Endothelial cell (in vitro differentiated cells): ENCODE data around the gene IMP4. TPM values are rescaled to one million over a fixed set of nuclear protein-coding genes. Genes with fewer than 3 reads are reported as not detected.

Experiments
- DNase-seq: peaks from one replicate; pipeline ENCODE4 v3.0.0; 2021; ENCODE audit warnings: low spot score
- H3K27ac Mint-ChIP-seq: one replicate; pipeline ENCODE4 v1.8.0; 2021; ENCODE audit warnings: mixed read lengths, inconsistent platforms; ENCODE audit not compliant: unreplicated experiment
- H3K27me3 Mint-ChIP-seq: one replicate; pipeline ENCODE4 v1.8.0; 2021; ENCODE audit warnings: mild to moderate bottlenecking, moderate library complexity, mixed read lengths, inconsistent platforms; ENCODE audit not compliant: unreplicated experiment
- H3K36me3 Mint-ChIP-seq: one replicate; pipeline ENCODE4 v1.8.0; 2021; ENCODE audit warnings: mild to moderate bottlenecking, low read depth, mixed read lengths, inconsistent platforms; ENCODE audit not compliant: unreplicated experiment
- H3K4me1 Mint-ChIP-seq: one replicate; pipeline ENCODE4 v1.8.0; 2021; ENCODE audit warnings: mild to moderate bottlenecking, mixed read lengths, inconsistent platforms; ENCODE audit not compliant: unreplicated experiment
- H3K4me3 Mint-ChIP-seq: one replicate; pipeline ENCODE4 v1.8.0; 2021; ENCODE audit warnings: mild to moderate bottlenecking, mixed read lengths, inconsistent platforms; ENCODE audit not compliant: unreplicated experiment
- H3K9me3 Mint-ChIP-seq: one replicate; pipeline ENCODE4 v1.8.0; 2021; ENCODE audit warnings: mixed read lengths, inconsistent platforms; ENCODE audit not compliant: unreplicated experiment
- CTCF ChIP-seq: fragments of 200-600 bp; sonication (generic); IDR thresholded peaks from one replicate; pipeline ENCODE4 v1.5.0; 2021; ENCODE audit warnings: antibody characterized with exemption; ENCODE audit not compliant: unreplicated experiment
- total RNA-seq: library from RNA; stranded (reverse); fragmentation: NEBNext Ultra II Directional; extraction: Animal tissue kit (Norgen Biotek cat#: 25700); gene quantifications from one replicate; pipeline ENCODE4 v1.2.1, GENCODE V29; 2021; ENCODE audit not compliant: unreplicated experiment

Gene IMP4
- total RNA-seq, 1 donor from 2014 or later, result 32.8 TPM

- no peak for DNase-seq
- H3K27ac Mint-ChIP-seq, result no peak overlapping the region
- TF ChIP-seq CTCF, result no peak
- no peaks in the 10 kb centered on the region for H3K9me3 Mint-ChIP-seq
- no peak overlapping the region for H3K4me3 Mint-ChIP-seq
- H3K4me1 Mint-ChIP-seq, result peaks cover 5% of the 10 kb centered on the region
- peaks cover 6% of the 10 kb centered on the region for H3K27me3 Mint-ChIP-seq
- peaks cover 4% of the 10 kb centered on the region for H3K36me3 Mint-ChIP-seq
Observed at GRCh38 chr2:130387071-130387400, 44.3 kb downstream of the IMP4 start.

GRCh38 chr2:130387804-130388203, 45.1 kb downstream of the IMP4 start:
- Mint-ChIP-seq H3K36me3 (peaks cover 4% of the 10 kb centered on the region), H3K9me3 (no peaks in the 10 kb centered on the region), H3K27ac (no peak overlapping the region), H3K4me3 (no peak overlapping the region), H3K27me3 (peaks cover 6% of the 10 kb centered on the region), H3K4me1 (peaks cover 8% of the 10 kb centered on the region)
- TF ChIP-seq CTCF, result no peak
- DNase-seq, result no peak

- TF ChIP-seq CTCF, result no peak
- Mint-ChIP-seq H3K9me3 (no peaks in the 10 kb centered on the region), H3K27ac (no peak overlapping the region), H3K4me3 (no peak overlapping the region), H3K4me1 (peaks cover 8% of the 10 kb centered on the region), H3K27me3 (peaks cover 9% of the 10 kb centered on the region), H3K36me3 (peaks cover 4% of the 10 kb centered on the region)
- no peak for DNase-seq
Observed at GRCh38 chr2:130388221-130388907, 45.7 kb downstream of the IMP4 start.

GRCh38 chr2:130389358-130389757, 46.7 kb downstream of the IMP4 start:
- H3K27ac Mint-ChIP-seq, result no peak overlapping the region
- TF ChIP-seq CTCF, result no peak
- no peaks in the 10 kb centered on the region for H3K9me3 Mint-ChIP-seq
- H3K4me3 Mint-ChIP-seq, result no peak overlapping the region
- H3K36me3 Mint-ChIP-seq, result peaks cover 4% of the 10 kb centered on the region
- peaks cover 8% of the 10 kb centered on the region for H3K4me1 Mint-ChIP-seq
- DNase-seq, result no peak
- peaks cover 9% of the 10 kb centered on the region for H3K27me3 Mint-ChIP-seq

GRCh38 chr2:130389783-130390182, 47.1 kb downstream of the IMP4 start:
- Mint-ChIP-seq H3K36me3 (peaks cover 4% of the 10 kb centered on the region), H3K27me3 (peaks cover 9% of the 10 kb centered on the region), H3K4me1 (peaks cover 8% of the 10 kb centered on the region), H3K27ac (no peak overlapping the region), H3K4me3 (no peak overlapping the region), H3K9me3 (no peaks in the 10 kb centered on the region)
- DNase-seq, result no peak
- TF ChIP-seq CTCF, result no peak
